Islet precursor cell (in vitro differentiated cells): ENCODE measurements around the gene MRPL54.
"Not testable (repeated sequence)": the region's sequence is repeated elsewhere in the genome, so short reads cannot be mapped to it uniquely, and the experiment has no call there.

Experiments used
- DNase-seq: peaks from one replicate; pipeline ENCODE4 v3.0.0-alpha.2; 2018

Gene MRPL54

DNA sequence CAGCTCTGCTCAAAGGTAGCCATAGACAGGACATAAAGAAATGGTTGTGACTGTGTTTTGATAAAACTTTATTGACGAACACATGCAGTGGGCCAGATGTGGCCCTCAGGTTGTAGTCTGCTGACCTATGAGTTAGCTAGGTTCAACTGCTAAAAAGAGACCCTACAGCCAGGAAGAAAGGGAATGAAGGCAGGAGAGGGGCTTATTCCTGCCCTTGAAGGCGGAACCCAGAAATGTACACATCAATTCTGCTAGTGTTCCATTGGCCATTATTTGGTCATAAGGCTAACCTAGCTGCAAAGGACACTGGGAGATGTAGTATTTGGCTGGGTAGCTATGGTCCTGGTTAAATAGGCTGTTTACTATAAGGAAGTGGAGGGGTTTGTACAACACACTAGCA is 19.0 kb upstream of the MRPL54 start:
- DNase-seq = no peak

DNA sequence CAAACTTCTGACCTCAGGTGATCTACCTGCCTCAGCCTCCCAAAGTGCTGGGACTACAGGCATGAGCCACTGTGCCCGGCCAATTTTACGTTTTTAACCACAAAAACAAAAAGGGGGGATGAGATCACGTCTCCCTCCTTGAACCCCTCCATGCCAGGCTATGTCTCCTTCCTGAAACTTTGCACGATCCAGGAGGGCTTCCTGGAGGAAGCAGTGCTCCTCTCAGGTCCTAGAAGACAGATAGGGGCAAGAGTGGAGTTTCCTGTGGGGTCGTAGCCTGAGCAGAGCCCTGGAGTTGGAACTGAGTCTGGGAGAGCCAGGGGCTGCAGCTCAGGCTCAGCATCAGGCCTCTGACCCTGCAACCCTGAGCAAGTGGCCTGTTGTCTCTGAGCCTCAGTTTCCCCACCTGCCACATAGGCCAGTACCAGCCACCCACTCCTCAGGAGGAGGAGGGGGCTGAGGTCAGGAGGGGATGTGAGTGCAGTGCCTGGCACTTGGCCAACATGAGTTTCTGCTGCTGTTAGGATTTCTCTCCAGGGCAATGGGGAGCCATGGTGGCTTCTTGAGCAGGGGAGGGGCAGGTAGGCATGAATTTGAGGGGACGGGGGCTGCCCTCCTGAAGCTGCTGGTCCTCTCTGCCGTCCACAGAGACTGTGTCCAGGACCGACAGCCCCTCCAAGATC is 17.0 kb upstream of the MRPL54 start:
- no peak for DNase-seq

DNA sequence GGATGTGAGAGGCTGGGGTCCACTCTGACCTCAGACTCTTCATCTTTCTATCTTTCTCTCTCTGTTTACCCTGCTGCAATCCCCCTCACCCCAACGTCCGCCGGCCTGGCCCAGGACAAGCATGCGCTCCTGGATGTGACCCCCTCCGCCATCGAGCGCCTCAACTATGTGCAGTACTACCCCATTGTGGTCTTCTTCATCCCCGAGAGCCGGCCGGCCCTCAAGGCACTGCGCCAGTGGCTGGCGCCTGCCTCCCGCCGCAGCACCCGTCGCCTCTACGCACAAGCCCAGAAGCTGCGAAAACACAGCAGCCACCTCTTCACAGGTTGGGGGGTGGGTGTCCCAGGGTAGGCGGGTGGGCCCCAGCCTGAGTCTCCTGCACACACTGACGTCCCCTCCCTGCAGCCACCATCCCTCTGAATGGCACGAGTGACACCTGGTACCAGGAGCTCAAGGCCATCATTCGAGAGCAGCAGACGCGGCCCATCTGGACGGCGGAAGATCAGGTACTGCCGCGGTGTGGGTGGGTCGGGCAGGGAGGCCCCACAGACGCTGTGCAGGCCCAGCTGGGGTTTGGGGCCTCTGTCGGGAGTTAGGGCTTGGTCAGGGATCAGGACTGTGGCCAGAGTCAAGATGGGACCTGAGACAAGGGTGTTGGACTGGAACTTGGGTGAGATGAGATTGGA is 16.0 kb upstream of the MRPL54 start:
- DNase-seq = no peak

DNA sequence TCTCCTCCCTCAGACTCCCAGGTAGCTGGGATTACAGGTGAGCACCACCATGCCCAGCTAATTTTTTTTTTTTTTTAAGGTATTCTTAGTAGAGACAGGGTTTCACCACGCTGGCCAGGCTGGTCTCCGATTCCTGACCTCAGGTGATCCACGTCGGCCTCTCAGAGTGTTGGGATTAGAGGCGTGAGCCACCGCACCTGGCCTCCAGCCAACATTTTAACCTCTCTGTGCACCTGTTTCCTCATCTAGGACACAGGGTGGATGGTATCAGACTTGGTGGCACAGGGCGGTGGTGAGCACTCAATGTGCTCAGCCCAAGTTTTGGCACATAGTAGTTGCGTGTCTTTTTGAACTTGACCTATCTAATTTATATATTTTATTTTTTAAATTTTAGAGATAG is 13.5 kb upstream of the MRPL54 start:
- no peak for DNase-seq

DNA sequence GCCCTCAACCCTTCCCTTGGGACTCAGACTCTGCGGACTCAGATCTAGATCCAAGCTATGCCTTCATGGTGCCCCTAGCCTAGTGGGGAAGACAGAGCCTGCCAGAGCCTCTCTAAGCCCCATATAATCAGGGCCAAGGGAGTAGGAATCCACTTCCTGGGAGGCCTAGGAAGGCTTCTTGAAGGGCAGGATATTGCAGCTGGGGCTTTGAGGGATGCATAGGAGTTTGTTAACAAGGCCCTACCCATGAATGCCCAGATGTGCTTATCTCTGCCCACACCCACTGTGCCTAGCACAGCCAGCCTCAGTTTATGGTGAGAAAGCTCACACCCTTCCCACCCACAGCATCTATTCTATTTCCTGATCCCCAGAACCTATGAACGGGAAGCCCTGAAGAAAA is 12.3 kb upstream of the MRPL54 start:
- no peak for DNase-seq

DNA sequence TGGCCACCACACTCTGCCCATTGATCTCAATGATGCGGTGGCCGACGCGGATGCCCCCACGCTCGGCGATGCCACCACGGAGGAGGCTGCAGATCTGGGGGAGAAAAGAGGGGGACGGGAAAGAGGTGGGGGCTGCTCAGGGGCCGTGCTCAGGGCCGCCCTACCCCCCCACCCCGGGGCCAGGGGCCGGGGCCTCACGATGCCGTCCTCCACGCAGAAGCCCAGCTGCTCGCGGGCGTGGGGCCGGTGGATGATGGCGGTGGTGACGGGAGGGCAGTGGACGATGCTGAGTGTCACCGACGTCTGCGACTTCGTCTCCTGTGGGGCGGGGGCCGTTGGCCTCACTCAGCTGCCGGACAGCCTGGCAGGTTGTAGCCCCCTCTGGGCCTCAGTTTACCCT is 11.2 kb upstream of the MRPL54 start:
- no peak for DNase-seq

DNA sequence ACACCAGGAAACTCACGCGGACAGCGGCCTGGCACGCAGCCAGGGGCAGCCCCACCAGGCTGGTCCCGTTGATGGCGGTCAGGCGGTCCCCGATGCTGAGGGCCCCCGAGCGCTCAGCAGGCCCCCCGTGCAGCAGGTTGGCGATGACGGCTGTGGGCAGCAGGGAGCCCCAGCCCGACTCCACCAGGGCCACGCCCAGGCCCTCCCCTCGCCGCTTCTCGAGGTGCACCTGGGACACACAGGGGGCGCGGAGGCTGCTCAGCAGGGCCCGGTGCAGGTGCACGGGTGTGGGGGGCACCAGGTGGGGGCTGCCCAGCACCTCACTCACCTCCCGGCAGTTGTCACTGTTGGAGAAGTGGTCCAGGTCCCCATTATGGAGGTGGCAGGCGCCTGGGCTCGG is 10.0 kb upstream of the MRPL54 start:
- DNase-seq = no peak

DNA sequence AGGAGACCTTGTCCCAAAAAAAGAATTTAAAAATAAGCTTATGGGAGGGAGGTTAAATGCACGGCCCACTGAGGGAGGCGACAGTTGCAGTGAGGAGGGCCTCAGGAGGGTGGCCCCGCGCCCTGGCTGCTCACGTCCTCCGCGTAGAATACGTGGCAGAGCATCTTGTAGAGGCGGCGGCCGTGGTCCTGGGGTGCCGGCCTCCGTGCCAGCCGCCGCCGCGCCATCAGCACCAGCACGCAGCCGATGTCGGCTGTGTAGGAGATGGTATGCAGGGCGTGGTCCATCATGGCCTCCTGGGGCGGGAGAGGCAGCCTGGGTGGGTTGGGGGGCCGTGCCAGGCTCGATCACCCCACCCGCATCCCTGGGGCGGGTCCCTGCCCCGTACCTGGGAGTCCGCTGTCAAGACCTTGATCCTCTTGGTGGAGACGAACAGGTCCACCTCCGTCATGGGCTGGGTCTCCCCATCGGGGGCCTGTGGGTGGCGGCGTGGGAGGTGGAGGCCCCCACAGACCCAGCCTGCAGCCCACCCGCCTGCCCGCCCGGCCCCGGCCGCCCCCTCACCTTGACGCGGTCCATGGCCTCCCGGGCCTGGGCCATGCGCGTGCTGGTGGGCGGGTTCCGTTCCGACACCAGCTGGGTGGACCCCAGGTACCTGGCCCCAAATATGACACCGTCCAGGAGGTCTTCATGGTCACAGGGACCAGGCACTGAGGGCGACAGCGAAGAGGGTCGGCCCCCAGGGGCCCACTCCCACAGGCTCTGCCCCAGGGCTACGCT is 8.7 kb upstream of the MRPL54 start:
- DNase-seq = no peak

DNA sequence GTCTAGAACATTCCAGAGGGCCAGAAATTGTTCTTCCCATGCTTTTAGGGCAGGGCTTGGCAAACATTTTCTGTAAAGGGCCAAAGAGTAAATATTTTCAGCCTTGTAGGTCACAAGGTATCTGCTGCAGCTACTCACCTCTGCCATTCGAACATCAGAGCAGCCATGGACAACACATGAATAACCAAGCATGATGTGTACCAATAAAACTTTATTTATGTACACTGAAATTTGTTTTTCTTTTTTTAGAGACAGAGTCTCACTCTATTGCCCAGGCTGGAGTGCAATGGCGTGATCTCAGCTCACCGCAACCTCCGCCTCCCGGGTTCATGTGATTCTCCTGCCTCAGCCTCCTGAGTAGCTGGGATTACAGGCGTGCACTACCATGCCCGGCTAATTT is 4.8 kb upstream of the MRPL54 start:
- DNase-seq = not testable (repeated sequence)

DNA sequence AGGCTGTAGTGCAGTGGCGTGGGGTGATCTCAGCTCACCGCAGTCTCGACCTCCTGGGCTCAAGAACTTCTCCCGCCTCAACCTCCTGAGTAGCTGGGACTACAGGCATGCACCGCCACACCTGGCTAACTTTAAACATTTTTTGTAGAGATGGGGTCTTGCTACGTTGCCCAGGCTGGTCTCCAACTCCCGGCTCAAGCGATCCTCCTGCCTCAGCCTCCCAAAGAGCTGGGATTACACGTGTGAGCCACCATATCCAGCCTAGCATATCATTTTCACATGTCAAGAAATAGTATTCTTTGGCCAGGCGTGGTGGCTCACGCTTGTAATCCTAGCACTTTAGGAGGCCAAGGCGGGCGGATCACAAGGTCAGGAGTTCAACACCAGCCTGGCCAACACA is 4.2 kb upstream of the MRPL54 start:
- not testable (repeated sequence) for DNase-seq

DNA sequence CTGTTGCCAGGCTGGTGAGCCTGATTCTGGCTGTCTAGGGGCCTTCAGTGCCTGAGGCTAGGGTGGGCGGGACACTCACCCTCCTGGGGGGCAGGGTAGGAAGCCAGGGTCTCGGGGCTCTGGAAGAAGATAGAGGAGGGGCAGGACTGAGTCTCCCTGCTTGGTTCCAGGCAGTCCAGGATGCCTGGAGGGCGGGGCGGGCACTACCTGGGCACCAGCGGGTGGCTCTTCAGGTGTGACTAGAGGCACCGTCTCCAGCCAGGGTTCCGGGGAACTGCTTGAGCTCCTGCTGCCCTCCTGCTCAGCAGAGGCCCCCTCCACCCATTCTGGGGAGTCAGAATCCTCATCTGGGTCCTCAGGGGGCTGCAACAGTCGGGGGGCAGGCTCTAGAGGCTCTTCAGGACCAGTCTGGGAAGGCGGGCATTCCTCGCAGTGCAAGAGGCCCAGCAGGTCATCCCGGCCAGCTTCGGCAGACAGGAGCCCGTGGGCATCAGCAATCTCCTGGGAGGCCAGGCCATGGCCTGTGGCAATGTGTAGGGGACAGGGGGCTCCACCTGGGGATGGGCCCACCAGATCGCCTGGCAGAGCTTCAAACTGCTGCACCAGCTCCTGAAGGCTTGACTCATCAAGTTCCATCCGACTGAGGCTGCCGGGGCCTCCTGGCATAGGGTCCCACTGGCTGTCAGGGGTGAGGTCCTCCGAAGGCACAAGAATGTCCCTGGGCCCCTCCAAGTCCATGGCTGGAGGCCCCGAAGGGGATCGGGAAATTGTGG is 2.8 kb upstream of the MRPL54 start:
- DNase-seq = peak; percentile 38

DNA sequence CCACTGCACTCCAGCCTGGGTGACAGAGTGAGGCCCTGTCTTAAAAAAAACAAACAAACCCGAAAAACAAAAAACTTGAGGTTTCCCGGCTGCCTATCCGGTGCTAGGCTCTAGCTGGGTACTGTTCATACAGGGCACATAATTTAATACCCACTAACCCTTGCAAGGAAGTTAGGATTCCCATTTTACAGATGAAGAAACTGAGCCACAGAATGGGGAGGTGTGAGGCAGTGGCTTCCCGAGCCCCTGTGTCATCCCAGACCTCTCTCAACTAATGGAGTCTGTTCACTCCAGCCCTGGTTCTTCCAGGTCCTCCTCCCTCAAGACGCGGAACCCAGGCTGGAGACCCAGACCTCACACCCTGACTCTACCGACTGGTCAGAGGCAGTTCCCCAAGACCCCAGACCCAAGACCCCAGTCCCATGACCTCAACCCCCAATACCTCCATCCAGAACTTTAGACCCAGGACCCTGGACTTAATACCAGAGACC is 1.6 kb upstream of the MRPL54 start:
- DNase-seq = no peak

DNA sequence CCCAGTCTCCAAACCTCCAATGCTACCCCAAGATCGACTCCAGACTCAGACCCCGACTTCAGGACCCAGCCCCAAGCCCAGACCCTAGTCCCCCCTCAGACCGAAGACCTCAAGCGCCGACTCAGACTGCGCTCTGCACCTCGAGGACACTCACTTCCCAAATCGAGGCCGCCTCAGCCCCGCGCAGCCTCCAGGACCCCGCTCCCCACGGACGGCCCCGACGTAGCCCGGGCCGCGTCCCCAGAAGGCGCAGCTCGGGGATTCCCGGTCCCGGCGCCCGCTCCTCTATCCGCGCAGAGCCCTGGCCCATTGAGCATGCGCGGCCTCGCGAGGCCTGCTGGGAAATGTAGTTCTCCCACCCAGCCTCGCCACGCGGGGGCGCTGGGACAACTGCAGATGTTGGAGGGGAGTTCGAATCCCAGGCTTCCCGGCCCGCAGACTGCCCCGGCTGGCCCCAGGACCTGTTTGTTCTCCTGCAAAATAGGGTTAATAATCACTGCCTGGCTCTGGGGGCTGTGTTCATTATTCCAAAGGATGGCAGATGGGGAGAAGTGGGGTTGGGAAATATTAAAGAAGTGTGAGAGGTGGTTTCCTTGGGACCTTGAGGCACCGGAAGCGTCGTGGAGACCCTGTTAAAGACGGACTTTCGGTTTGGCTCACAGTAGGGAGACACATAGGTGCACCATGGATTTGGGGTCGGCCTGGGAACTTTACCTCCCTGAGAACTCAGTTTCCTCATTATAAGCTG is 926 bp upstream of the MRPL54 start, which contains the start of gene APBA3:
TSS of gene APBA3 (minus strand) at position 311 of the 748 bp plus-strand sequence. CDS start 1,428 bp downstream, outside the sequence.
- peak; percentile 96 for DNase-seq

DNA sequence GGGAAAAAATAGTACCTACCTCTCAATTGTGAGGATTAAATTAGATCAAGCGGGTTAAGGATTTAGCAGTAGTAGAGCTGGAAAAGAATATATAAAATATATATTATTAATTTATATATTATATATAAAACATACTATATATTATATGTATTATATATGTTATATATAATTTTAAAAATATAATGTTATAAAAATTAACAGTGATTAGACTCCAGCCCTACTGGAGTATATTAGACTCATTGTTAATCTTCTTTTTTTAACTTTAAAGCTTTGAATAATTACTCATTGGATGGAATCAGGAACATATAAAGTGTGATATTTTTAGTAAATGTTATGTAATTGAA is 380 bp upstream of the MRPL54 start:
- no peak for DNase-seq

DNA sequence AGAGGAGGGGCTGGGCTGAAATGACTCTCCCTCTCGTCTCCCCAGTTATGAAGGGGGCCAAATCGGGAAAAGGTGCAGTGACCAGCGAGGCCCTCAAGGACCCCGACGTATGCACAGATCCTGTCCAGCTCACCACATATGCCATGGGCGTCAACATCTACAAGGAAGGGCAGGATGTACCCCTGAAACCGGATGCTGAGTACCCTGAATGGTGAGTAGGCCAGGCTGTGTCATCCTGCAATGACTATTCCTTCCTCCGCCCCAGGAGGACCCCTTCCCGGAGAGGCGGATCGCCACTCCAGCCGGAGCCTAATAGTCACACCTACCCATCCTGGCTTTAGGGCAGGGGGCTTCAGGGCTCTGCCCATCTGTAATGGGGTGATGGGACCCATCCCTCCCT is 2.6 kb downstream of the MRPL54 start:
- DNase-seq = no peak

DNA sequence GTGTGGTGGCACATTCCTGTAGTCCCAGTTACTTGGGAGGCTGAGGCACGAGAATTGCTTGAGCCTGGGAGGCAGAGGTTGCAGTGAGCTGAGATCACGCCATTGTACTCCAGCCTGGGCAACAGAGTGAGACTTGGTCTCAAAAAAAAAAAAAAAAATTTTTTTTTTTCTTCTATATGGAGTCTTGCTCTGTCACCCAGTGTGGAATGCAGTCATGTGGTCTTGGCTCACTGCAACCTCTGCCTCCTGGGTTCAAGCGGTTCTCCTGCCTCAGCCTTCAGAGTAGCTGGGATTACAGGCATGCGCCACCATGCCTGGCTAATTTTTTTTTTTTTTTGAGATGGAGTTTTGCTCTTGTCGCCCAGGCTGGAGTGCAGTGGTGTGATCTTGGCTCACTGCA is 3.3 kb downstream of the MRPL54 start:
- DNase-seq = not testable (repeated sequence)

DNA sequence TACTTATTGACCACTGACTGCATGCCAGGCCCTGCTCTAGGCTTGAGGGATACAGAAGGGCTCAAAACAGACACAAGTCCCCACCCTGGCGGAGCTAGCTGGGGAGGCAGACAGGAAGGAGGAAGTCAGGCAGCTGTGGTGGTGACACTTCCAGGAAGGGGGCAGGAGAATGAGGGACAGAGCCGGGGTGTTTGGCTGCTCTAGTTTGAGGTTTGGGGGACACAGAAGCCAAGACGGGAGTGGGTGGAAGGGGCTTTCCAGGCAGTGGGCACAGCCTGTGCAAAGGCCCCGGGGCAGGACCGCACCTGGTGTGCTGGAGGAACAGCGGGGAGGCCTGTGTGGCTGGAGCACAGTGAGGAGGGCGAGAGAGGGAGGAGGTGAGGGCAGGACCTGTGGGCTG is 4.0 kb downstream of the MRPL54 start:
- no peak for DNase-seq

DNA sequence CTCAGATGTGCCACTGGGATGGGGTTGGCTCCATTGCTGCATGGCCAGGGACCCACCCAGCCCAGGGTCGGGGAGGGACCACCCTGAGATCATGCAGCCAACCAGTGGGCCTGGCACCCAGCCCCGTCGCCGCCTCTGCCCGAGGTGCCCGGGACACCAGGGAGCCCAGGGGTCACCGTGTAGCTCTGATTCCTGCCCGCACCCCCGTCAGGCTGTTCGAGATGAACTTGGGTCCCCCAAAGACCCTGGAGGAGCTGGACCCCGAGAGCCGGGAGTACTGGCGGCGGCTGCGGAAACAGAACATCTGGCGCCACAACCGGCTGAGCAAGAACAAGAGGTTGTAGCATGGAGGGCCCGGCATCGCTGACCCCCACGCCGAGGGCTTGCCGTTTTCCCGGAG is 4.6 kb downstream of the MRPL54 start:
- DNase-seq = peak; percentile 43

DNA sequence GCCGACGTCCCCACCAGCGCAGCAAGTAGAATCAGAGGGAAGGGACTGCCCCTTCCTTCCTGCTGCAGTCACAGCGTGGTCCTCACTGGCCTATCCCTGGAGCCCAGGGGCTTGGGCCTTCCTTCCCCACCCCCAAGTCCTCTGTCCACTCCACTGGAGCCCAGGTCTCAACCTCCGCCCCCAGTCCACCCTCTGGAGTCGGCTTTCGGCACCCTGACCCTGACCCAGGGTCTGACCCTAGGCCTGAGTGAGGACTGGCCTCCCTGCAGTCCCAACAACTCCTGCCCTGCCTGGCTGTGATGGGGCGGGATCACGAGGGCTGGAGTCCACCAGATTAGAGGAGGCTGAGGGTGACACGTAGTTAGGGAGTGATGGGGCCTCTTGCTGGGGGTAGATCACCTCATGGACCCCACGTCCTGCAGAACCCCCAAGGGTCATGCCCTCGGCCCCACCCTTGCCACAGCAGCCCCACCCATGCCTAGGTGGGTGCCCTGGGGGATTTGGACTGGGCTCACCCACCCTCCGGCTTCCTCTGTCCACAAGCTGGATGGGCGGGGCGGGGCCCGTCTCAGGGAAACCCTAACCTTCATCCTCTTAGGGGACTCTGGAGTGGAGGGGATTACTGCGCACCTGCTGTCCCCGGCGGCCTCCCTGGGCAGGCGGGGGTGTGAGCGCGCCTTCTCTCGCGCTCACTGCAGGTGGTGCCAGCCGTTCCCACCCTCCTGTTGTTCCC is 5.7 kb downstream of the MRPL54 start:
- DNase-seq = no peak

DNA sequence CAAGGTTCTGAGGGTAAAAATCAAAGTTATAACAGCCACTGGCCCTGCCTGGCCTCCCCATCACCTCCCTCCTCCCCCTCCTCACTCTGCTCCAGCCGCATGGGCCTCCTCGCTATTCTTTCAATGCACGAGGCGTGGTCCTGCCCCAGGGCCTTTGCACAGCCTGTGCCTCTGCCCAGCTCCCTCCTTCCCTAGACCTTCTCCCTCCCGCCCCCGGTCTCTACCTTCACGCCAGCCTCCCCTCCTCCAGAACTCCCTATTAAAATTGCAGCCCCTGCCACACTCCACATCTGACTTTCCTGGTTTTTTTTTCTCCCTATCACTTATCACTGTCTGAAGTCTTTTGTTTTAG is 6.2 kb downstream of the MRPL54 start:
- DNase-seq = no peak

DNA sequence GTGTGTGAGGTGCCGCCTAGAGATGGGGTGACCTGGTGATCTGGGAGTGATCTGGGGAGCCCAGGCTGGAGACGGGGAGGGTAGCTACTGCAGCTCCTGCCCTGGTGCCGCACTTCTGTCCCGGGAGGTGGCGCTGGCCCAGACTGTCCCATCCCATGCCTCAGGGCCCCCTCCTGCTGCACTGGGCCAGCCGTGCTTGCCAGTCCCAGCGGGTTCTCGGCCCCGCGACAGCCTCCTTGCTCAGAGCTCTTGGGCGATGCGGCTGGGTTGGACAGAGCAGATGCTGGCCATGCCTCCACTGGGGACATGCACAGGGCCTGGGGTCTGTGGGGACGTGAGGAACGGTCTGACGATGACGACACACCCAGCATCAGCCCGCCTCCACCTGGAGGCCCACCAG is 7.0 kb downstream of the MRPL54 start:
- peak; percentile 55 for DNase-seq
